NCI-H2196 (cell line): ENCODE measurements around the gene ACTG2.
"Not testable (repeated sequence)": the region's sequence is repeated elsewhere in the genome, so short reads cannot be mapped to it uniquely, and the experiment has no call there.

Experiments
- DNase-seq: peaks from one replicate; lab custom pipeline; 2025; ENCODE audit not compliant: unreplicated experiment; lab: John Stamatoyannopoulos, UW

ACTG2 gene

GRCh38 chr2:73931531-73932500 is 39.0 kb downstream of the ACTG2 start:
- no peak for DNase-seq

- DNase-seq, result no peak
Measured at GRCh38 chr2:73933194-73933593, 40.4 kb downstream of the ACTG2 start.

GRCh38 chr2:73935641-73936040 is 42.8 kb downstream of the ACTG2 start:
- no peak for DNase-seq

- DNase-seq, result no peak
Measured at GRCh38 chr2:73937103-73937885, 44.5 kb downstream of the ACTG2 start.

- no peak for DNase-seq
Measured at GRCh38 chr2:73937899-73938298, 45.1 kb downstream of the ACTG2 start.

- no peak for DNase-seq
Measured at GRCh38 chr2:73938718-73939352, 46.0 kb downstream of the ACTG2 start.

- DNase-seq, result no peak
Measured at GRCh38 chr2:73939419-73939818, 46.6 kb downstream of the ACTG2 start.

- not testable (repeated sequence) for DNase-seq
Measured at GRCh38 chr2:73940066-73940465, 47.3 kb downstream of the ACTG2 start.

- no peak for DNase-seq
Measured at GRCh38 chr2:73942664-73943063, 49.9 kb downstream of the ACTG2 start.

GRCh38 chr2:73944714-73945113 is 51.9 kb downstream of the ACTG2 start:
- no peak for DNase-seq

GRCh38 chr2:73946215-73946614 is 53.4 kb downstream of the ACTG2 start:
- no peak for DNase-seq

- no peak for DNase-seq
Measured at GRCh38 chr2:73946666-73947065, 53.9 kb downstream of the ACTG2 start.

GRCh38 chr2:73947412-73948018 is 54.7 kb downstream of the ACTG2 start:
- DNase-seq, result no peak

- no peak for DNase-seq
Measured at GRCh38 chr2:73949802-73950201, 57.0 kb downstream of the ACTG2 start.

- no peak for DNase-seq
Measured at GRCh38 chr2:73952499-73953446, 60.0 kb downstream of the ACTG2 start.

- no peak for DNase-seq
Measured at GRCh38 chr2:73956218-73956865, 63.5 kb downstream of the ACTG2 start.

- no peak for DNase-seq
Measured at GRCh38 chr2:73961274-73961673, 68.5 kb downstream of the ACTG2 start.

- no peak for DNase-seq
Measured at GRCh38 chr2:73961823-73962615, 69.2 kb downstream of the ACTG2 start.

- no peak for DNase-seq
Measured at GRCh38 chr2:73962798-73963197, 70.0 kb downstream of the ACTG2 start.
